ENCODE results near the gene PATJ. TPM values are rescaled to one million over a fixed set of nuclear protein-coding genes. Genes with fewer than 3 reads are reported as not detected.
"Not testable (repeated sequence)": the region's sequence is repeated elsewhere in the genome, so short reads cannot be mapped to it uniquely, and the experiment has no call there.

Gene PATJ
- total RNA-seq, 2 donors from 2014 or later, result 42.7 to 67.5 TPM

DNA sequence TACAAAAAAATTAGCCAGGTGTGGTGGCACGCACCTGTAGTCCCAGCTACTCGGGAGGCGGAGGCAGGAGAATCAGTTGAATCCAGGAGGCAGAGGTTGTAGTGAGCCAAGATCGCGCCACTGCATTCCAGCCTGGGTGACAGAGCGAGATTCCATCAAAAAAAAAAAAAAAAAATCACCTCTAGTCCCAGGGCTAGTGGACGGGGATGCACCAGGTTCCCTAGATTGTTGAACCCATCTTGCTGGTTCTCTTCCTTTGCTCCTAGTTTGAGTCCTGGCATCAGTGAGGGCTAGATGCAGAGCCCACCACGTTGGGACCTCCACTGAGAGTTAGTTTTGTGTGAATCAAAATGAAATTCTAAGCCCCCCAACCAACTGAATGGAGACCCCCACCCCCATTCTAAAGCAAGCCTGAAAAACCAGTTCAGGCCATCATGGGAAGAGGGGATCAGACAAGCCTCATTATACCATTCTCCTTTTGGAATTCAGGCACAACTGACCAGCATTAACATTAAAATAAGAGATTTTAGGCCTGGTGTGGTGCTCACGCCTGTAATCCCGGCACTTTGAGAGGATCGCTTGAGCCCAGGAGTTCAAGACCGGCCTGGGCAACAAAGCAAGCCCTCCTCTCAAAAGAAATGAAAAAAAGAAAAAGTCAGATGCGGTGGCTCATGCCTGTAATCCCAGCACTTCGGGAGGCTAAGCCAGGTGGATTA lies 434.5 kb downstream of the PATJ start:
- TF ChIP-seq, protein P1, sequence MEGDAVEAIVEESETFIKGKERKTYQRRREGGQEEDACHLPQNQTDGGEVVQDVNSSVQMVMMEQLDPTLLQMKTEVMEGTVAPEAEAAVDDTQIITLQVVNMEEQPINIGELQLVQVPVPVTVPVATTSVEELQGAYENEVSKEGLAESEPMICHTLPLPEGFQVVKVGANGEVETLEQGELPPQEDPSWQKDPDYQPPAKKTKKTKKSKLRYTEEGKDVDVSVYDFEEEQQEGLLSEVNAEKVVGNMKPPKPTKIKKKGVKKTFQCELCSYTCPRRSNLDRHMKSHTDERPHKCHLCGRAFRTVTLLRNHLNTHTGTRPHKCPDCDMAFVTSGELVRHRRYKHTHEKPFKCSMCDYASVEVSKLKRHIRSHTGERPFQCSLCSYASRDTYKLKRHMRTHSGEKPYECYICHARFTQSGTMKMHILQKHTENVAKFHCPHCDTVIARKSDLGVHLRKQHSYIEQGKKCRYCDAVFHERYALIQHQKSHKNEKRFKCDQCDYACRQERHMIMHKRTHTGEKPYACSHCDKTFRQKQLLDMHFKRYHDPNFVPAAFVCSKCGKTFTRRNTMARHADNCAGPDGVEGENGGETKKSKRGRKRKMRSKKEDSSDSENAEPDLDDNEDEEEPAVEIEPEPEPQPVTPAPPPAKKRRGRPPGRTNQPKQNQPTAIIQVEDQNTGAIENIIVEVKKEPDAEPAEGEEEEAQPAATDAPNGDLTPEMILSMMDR (IDR thresholded peaks at IDR 0.05), result no peak
- TF ChIP-seq POLR2A (IDR thresholded peaks at IDR 0.05) (no peak), POLR2AphosphoS5 (IDR thresholded peaks at IDR 0.05) (no peak)
- no peak for DNase-seq (ENCODE audit: low spot score)
- no peaks in the 10 kb centered on the region for H3K27me3 ChIP-seq (replicated peaks; ENCODE audit: insufficient read depth)
- no peak overlapping the region for H3K4me3 ChIP-seq
- H3K36me3 ChIP-seq, result no peaks in the 10 kb centered on the region
- 88% methylated on average over 14 of the region's 14 CpGs for WGBS
- intact Hi-C loops (cut with DNase I), result no loop called here
- no peaks in the 10 kb centered on the region for H3K9me3 ChIP-seq
- H3K4me1 ChIP-seq (replicated peaks), result no peaks in the 10 kb centered on the region
- H3K27ac ChIP-seq, result no peak overlapping the region

DNA sequence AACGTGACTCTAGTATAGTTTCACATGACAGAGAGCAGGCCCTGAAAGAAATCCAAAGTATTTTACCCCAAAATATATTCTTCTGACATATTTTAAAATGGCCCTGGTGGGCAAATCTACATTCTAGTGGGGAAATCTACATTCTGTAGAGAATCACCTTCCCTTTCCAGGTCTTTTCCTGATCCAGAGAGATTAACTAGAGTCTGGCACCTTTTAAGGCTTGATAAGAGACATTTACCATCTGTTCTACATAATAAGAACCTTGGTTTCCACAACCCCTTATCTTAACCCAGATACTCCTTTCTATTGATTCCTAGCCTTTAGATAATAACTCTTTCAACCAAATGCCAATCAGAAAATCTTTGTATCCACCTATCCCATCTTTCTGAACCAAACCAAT lies 435.3 kb downstream of the PATJ start:
- Histone ChIP-seq H3K4me3 (no peak overlapping the region), H3K9me3 (no peaks in the 10 kb centered on the region), H3K4me1 (replicated peaks) (no peaks in the 10 kb centered on the region), H3K27ac (no peak overlapping the region), H3K36me3 (no peaks in the 10 kb centered on the region), H3K27me3 (replicated peaks; ENCODE audit: insufficient read depth) (no peaks in the 10 kb centered on the region)
- no peak for DNase-seq (ENCODE audit: low spot score)
- no peak for TF ChIP-seq POLR2AphosphoS5 (IDR thresholded peaks at IDR 0.05)
- no peak for TF ChIP-seq POLR2A (IDR thresholded peaks at IDR 0.05)
- TF ChIP-seq, protein P1 (IDR thresholded peaks at IDR 0.05), result no peak
- 76% methylated on average over 1 of the region's 1 CpG for WGBS
- intact Hi-C loops (cut with DNase I), result no loop called here

DNA sequence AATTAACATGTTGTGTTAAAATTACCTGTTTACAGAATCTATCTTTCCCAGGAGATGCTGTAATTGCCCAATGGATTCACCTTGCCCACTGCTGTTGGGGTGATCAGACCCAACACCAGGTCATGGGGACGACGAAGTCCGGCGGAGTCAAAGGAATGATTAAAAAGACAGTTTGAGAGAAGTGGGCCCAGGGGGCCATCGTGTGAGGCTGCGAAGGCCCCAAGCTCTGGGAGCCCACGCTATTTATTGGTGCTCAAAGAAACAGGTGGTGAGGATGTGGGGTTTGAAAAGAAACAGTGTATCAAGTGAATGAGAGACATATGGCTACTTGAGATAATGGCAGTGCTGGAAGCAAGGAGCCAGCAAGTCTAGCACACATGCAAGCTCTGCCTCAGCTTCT lies 436.1 kb downstream of the PATJ start:
- H3K27ac ChIP-seq, result no peak overlapping the region
- intact Hi-C loops (cut with DNase I), result no loop called here
- no peak for DNase-seq (ENCODE audit: low spot score)
- H3K27me3 ChIP-seq (replicated peaks; ENCODE audit: insufficient read depth), result no peaks in the 10 kb centered on the region
- TF ChIP-seq, protein P1 (IDR thresholded peaks at IDR 0.05), result no peak
- TF ChIP-seq POLR2AphosphoS5 (IDR thresholded peaks at IDR 0.05) (no peak), POLR2A (IDR thresholded peaks at IDR 0.05) (no peak)
- WGBS, result 91% methylated on average over 7 of the region's 7 CpGs
- H3K4me1 ChIP-seq (replicated peaks), result no peaks in the 10 kb centered on the region
- no peaks in the 10 kb centered on the region for H3K36me3 ChIP-seq
- H3K4me3 ChIP-seq, result no peak overlapping the region
- no peaks in the 10 kb centered on the region for H3K9me3 ChIP-seq

DNA sequence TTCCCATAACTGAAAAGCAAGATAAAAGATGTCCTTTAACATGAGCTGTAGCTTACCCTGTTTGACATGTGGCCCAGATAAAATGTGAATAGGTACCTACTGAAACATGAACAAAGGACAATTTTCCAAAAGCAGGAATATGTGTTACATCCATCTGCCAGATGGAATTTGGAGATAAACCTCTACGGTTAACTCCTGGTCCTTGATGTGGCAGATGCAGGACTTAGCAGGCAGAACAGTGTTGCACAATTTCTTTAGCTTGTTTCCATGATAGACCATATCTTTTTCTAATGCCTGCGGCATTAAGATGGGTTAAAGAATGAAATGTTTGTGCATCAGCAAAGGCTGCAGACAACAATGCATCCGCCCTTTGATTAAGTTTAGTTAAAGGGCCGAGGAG lies 437.8 kb downstream of the PATJ start:
- H3K4me1 ChIP-seq (replicated peaks); H3K27ac ChIP-seq; H3K36me3 ChIP-seq; intact Hi-C loops (cut with DNase I); DNase-seq (ENCODE audit: low spot score); H3K9me3 ChIP-seq; H3K27me3 ChIP-seq (replicated peaks; ENCODE audit: insufficient read depth); H3K4me3 ChIP-seq: not testable (repeated sequence)
- 64% methylated on average over 4 of the region's 4 CpGs for WGBS

DNA sequence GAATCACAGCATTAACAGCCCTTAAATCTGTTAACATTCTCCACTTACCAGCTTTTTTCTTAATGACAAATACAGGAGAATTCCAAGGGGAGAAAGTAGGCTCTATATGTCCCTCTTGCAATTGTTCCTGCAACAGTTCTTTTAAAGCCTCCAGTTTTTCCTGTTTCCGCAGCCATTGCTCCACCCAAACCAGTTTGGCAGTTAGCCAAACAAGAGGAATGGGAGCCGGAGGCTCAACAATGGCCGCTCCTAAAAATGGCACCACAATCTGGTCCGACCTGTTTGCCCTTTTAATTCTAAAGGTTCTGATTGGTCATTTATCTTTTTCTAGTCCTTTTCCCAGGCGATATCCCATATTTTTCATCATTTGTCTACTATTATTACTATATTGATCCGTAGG lies 438.4 kb downstream of the PATJ start:
- intact Hi-C loops (cut with DNase I), result no loop called here
- Histone ChIP-seq H3K9me3 (no peaks in the 10 kb centered on the region), H3K36me3 (no peaks in the 10 kb centered on the region), H3K4me1 (replicated peaks) (no peaks in the 10 kb centered on the region), H3K27ac (no peak overlapping the region), H3K4me3 (no peak overlapping the region), H3K27me3 (replicated peaks; ENCODE audit: insufficient read depth) (no peaks in the 10 kb centered on the region)
- 50% methylated on average over 6 of the region's 6 CpGs for WGBS
- peak; percentile 18 for DNase-seq (ENCODE audit: low spot score)
- no peak for TF ChIP-seq POLR2A (IDR thresholded peaks at IDR 0.05)
- no peak for TF ChIP-seq POLR2AphosphoS5 (IDR thresholded peaks at IDR 0.05)
- TF ChIP-seq, protein P1 (IDR thresholded peaks at IDR 0.05), result no peak
